Aorta (tissue), 5 donors: ENCODE data around the gene PRPF8. TPM values are rescaled to one million over a fixed set of nuclear protein-coding genes. Genes with fewer than 3 reads are reported as not detected.

Source experiments
- ATAC-seq: fragments of 200-7000 bp; cut with Tn5 transposase; one replicate; pipeline ENCODE4 v1.9.1; 2022; ENCODE audit warnings: moderate library complexity; ENCODE audit not compliant: low FRiP score
- DNase-seq, 2 donors: peaks; one replicate each; pipeline ENCODE4 v3.0.0-alpha.2; 2020
- H3K27ac ChIP-seq, 2 donors: one replicate each; pipeline ENCODE4 v1.5.1; 2013; ENCODE audit warnings: low read length in 2 of 2, mild to moderate bottlenecking in 2 of 2, moderate library complexity in 2 of 2, control low read depth in 1 of 2, inconsistent platforms in 1 of 2, low read depth in 1 of 2
- H3K27me3 ChIP-seq, 2 donors: one replicate each; pipeline ENCODE4 v1.6.1; 2013; ENCODE audit warnings: control low read depth in 1 of 2, low read length in 1 of 2, mild to moderate bottlenecking in 1 of 2, moderate library complexity in 1 of 2; ENCODE audit not compliant: insufficient read depth in 2 of 2, control insufficient read depth in 1 of 2
- H3K36me3 ChIP-seq, 2 donors: one replicate each; pipeline ENCODE4 v1.6.1; 2013; ENCODE audit warnings: control low read depth in 1 of 2, low read length in 1 of 2, mild to moderate bottlenecking in 1 of 2; ENCODE audit not compliant: insufficient read depth in 2 of 2, control insufficient read depth in 1 of 2
- H3K4me1 ChIP-seq, 2 donors: one replicate each; pipeline ENCODE4 v1.6.1; 2013; ENCODE audit warnings: low read length in 2 of 2, control low read depth in 1 of 2, mild to moderate bottlenecking in 1 of 2, moderate library complexity in 1 of 2; ENCODE audit not compliant: insufficient read depth in 2 of 2, control insufficient read depth in 1 of 2
- H3K4me3 ChIP-seq, 2 donors: one replicate each; pipeline ENCODE4 v1.5.1; 2013; ENCODE audit warnings: low read length in 2 of 2, control low read depth in 1 of 2, mild to moderate bottlenecking in 1 of 2
- H3K9me3 ChIP-seq: one replicate; pipeline ENCODE4 v1.6.1; 2013; ENCODE audit warnings: mild to moderate bottlenecking, low read length; ENCODE audit not compliant: control insufficient read depth
- WGBS, 2 donors: extraction: QIAGEN DNeasy Blood & Tissue Kit; methylation state at CpG; one replicate each; pipeline ENCODE4 v1.1.7; 2013; 5-methylcytosine and 5-hydroxymethylcytosine counted together
- intact Hi-C, 2 donors: fragments of 100-400 bp; cut with DNase I; formaldehyde crosslinking; loops; one replicate each; pipeline versions ENCODE4 v1.14.2 to v1.15.0; 2022
- polyA plus RNA-seq, 2 donors: library from polyadenylated mRNA; stranded (reverse); fragments of 200-250 nt; gene quantifications; one replicate each; pipeline ENCODE4 v1.2.3, GENCODE V29; 2013
- total RNA-seq, 2 donors: library from RNA; stranded (reverse); fragmentation: NEBNext Ultra II Directional; extraction: Animal tissue kit (Norgen Biotek cat#: 25700); gene quantifications; one replicate each; pipeline ENCODE4 v1.2.1, GENCODE V29; 2021
- donor health status: healthy with polysubstance abuse.
- donor health status: Bipolar disorder and iron deficiency.
- donor health status: DM: no; HTN: no; CAD: no.
- donor health status: DM: no; HTN: no; CAD: no.
- donor health status: DM: yes; HTN: yes; CAD: no.

Gene PRPF8
- total and polyA plus RNA-seq, 4 donors, result 14.7 to 235 (median 136) TPM

DNA sequence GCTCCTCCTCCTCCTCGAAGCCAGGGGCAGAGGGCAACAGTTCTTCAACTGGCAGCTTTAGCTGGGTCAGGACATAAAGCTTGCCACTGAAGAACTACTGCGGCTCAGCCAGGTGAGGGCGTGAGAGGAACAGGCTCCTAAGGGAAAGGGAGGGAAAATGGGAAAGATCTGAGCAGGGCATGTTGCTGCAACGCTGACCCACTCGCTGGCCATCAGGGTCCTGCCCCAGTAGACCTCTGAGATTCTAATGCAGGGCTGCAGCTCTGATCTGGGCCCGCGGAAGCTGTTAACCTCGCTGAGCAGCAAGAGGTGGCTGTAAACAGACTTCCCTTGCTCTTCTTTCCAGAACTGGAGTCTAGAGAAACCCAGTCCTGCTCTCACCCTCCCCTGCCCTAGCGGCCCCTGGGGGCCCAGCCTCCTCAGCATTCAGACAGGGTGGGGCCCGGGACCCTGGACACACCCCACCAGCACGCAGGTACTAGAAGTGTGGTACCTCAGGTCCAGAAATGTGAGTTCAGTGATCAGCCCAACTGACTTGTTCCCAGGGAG lies 29.3 kb upstream of the PRPF8 start:
- Histone ChIP-seq H3K4me1 (no peaks in the 10 kb centered on the region), H3K36me3 (peaks cover 0 to 4% of the 10 kb centered on the region in 2 donors), H3K4me3 (peak overlapping the region; percentile 60 to 65), H3K27ac (peak overlapping the region in 1 of 2 donors; percentile 82), H3K9me3 (no peaks in the 10 kb centered on the region), H3K27me3 (no peaks in the 10 kb centered on the region)
- no peak for ATAC-seq
- peak in 1 of 2 donors; percentile 48 for DNase-seq
- intact Hi-C loops, result loop anchor here (2.0 to 5.0 kb wide), 3 partner anchors 47 to 63 kb away; no protein-coding TSS in a partner anchor
- 8% methylated on average over 11 of the region's 11 CpGs for WGBS, 2 donors

DNA sequence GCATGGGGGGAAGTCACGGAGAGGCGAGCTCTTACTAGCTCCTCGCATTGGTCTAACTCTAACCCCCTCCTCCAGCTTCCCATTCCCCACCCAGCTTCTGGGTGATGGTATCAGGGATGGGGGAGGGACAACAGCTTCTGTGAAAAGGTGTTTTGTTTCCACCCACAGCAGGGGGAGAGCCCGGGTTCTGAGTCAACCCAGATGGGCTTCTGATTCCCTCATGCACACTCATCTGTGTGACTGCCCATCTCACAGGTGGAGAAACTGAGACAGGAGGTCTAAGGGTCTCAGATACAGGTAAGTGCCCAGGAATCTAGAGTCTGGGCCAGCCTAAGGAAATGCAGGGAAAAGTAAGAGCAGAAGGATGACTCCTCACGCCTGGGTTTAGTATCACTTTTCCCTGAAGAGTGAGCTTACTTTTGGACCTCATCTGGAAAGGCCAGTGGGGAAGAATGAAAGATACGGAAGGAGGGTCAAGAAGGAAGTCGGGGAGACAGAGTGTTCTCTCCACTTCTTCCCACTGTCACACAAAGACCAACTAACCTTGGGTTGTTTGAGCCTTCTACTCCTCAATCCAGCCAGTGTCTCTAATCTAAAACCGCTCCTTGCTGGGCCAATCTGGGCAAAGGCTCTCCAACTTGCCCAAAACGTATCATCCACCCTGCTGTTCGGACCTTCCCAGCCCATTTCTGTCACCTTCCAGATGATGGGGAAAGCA lies 28.7 kb upstream of the PRPF8 start:
- Histone ChIP-seq H3K4me3 (no peak overlapping the region), H3K27me3 (no peaks in the 10 kb centered on the region), H3K27ac (peak overlapping the region in 1 of 2 donors; percentile 82), H3K9me3 (no peaks in the 10 kb centered on the region), H3K36me3 (peaks cover 0 to 4% of the 10 kb centered on the region in 2 donors), H3K4me1 (no peaks in the 10 kb centered on the region)
- intact Hi-C loops, result loop anchor here (2.0 to 5.0 kb wide), 3 partner anchors 46 to 63 kb away; no protein-coding TSS in a partner anchor
- ATAC-seq (no peak), DNase-seq (no peak)
- WGBS, 2 donors, result 52 to 57% methylated on average over 10 of the region's 10 CpGs

DNA sequence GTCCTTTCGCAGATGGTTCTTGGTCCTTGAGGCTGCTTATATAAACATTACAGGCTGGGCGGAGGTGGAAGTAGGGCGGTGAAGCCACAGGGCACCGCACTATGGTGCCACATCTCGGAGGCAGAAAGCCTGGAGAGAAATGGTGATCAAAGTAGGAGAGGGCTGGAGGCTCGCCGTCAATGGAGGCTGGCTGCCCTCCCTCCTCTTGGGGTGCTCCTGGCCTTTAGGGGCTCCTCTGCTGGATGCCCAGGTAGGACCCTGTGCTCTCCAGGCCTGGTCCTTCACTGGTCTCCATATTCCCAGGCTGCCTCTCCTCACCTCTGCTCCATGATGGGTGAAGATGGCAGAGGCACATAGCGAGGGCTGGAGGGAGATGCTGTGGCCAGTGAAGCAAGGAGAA lies 27.6 kb upstream of the PRPF8 start:
- ATAC-seq (no peak), DNase-seq (no peak)
- Histone ChIP-seq H3K27ac (no peak overlapping the region), H3K36me3 (peaks cover 0 to 4% of the 10 kb centered on the region in 2 donors), H3K9me3 (no peaks in the 10 kb centered on the region), H3K4me1 (no peaks in the 10 kb centered on the region), H3K4me3 (no peak overlapping the region), H3K27me3 (no peaks in the 10 kb centered on the region)
- 80 to 87% methylated on average over 8 of the region's 8 CpGs for WGBS, 2 donors
- intact Hi-C loops, result loop anchor here (2.0 to 5.0 kb wide), 3 partner anchors 45 to 61 kb away; no protein-coding TSS in a partner anchor

- intact Hi-C loops, result loop anchor here (1.0 to 5.0 kb wide), 4 partner anchors 28 to 61 kb away; partner anchors contain the start of gene PRPF8 (in 1 of the 2)
- no peaks in the 10 kb centered on the region for H3K27me3 ChIP-seq
- H3K4me1 ChIP-seq, result no peaks in the 10 kb centered on the region
- no peaks in the 10 kb centered on the region for H3K9me3 ChIP-seq
- no peak for ATAC-seq
- no peak overlapping the region for H3K27ac ChIP-seq
- 42 to 43% methylated on average over 4 of the region's 4 CpGs for WGBS, 2 donors
- no peak for DNase-seq
- no peak overlapping the region for H3K4me3 ChIP-seq
- peaks cover 0 to 4% of the 10 kb centered on the region in 2 donors for H3K36me3 ChIP-seq
Measured at GRCh38 chr17:1711804-1712203, 27.1 kb upstream of the PRPF8 start.

GRCh38 chr17:1710807-1711553 lies 26.3 kb upstream of the PRPF8 start:
- 37% methylated on average over 13 to 14 of the region's 14 CpGs for WGBS, 2 donors

DNA sequence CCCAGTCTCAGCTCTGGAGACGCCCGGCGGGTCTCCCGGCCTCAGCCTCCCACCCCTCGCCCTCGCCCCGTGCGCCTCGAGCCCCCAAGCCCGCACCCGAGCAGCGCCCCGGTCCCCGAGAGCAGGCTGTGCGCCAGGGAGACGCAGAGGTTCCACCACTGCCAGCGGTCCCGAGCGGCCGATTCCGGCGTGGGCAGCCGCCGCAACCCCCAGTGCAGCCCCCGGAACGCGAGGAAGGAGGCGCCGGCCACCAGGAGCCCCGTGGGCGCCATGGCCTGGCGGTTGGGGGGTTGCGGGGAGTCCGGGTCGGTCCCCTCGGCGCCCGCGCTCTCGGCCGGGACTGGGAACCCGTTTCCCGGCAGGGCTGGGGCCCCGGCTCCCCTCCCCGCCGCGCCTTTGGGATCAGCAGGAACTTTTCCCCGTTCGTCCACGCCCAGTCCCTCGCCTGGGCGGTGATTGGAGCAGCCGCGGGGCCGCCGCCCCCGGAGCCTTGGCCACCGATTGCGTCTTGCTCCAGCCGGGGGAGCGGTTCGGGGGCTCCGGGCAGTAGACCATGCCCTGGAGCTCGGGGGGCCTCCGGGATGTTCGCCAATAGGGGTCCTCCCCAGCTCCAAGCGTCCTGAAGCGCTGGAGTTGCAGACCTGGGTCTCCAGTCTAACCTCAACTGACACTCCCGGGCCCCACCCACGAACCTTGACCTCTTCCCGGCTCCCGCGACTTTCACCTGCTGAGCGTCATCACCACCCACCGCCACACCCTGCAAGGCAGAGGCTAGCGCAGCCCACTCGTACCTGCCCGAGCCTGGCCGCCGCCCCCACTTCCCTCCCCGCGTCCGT lies 25.5 kb upstream of the PRPF8 start, which contains the start of gene TLCD2:
Gene TLCD2, minus strand, starts transcription at position 407 of the 836 bp plus-strand sequence. Its CDS starts 135 bp downstream, at position 272.
- intact Hi-C loops, result loop anchor here in 1 of 2 donors (5.0 kb wide), 2 partner anchors 43 to 58 kb away; no protein-coding TSS in a partner anchor
- DNase-seq (peak; percentile 85 to 93), ATAC-seq (peak; percentile 52)
- Histone ChIP-seq H3K9me3 (no peaks in the 10 kb centered on the region), H3K27ac (peak within 1 kb of the TSS in 1 of 2 donors; percentile 45), H3K4me1 (no peaks in the 10 kb centered on the region), H3K36me3 (peaks cover 0 to 4% of the 10 kb centered on the region in 2 donors), H3K27me3 (no peaks in the 10 kb centered on the region), H3K4me3 (peak within 1 kb of the TSS; percentile 30 to 38)
- WGBS, 2 donors, result 2 to 3% methylated on average over 70 to 83 of the region's 83 CpGs

More at GRCh38 chr17:1710807-1711553, 26.3 kb upstream of the PRPF8 start:
- Histone ChIP-seq H3K27ac (peak overlapping the region in 1 of 2 donors; percentile 45), H3K27me3 (no peaks in the 10 kb centered on the region), H3K4me3 (no peak overlapping the region), H3K36me3 (peaks cover 0 to 4% of the 10 kb centered on the region in 2 donors), H3K9me3 (no peaks in the 10 kb centered on the region), H3K4me1 (no peaks in the 10 kb centered on the region)
- intact Hi-C loops, result loop anchor here in 1 of 2 donors (1.0 to 5.0 kb wide), 3 partner anchors 27 to 59 kb away; partner anchors contain the start of gene PRPF8
- ATAC-seq (no peak), DNase-seq (no peak)

DNA sequence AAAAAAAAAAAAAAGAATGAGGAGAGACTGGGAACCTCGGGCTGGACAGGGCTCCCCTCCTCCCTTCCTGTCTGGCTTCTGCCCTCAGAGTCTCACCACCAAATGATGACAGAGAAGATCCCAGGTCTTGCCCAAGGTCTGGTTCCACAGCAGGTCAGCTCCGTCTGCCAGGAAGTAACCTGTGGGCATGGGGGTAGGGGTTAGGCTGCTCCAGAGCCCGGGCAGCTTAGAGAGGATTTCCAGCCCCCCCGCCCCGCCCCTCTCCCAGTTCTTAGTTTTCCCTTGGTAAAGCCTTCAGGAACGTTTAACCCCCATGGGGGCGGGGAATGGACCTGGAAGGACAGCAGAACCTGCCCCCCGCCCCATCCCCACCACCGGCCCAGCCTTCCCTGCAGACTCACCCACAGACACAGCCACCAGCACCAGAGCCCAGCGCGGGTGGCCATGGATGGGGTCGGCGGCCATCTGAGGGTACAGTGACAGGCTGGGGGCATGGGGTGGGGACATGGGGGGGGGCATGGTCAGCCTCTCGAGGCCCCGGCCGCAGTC lies 24.8 kb upstream of the PRPF8 start:
- no peak for ATAC-seq
- whole genome bisulfite sequencing, 2 donors, result 8 to 9% methylated on average over 11 to 16 of the region's 16 CpGs
- H3K4me3 ChIP-seq, result peak overlapping the region; percentile 30 to 38
- H3K36me3 ChIP-seq, result peaks cover 0 to 4% of the 10 kb centered on the region in 2 donors
- DNase-seq, result no peak
- H3K27me3 ChIP-seq, result no peaks in the 10 kb centered on the region
- no peak overlapping the region for H3K27ac ChIP-seq
- no peaks in the 10 kb centered on the region for H3K4me1 ChIP-seq
- H3K9me3 ChIP-seq, result no peaks in the 10 kb centered on the region
- intact Hi-C loops, result no loop called here
